B cell (primary cell): Measurements from ENCODE around the gene ARRDC3. TPM values are rescaled to one million over a fixed set of nuclear protein-coding genes. Genes with fewer than 3 reads are reported as not detected.

Experiments used
- ATAC-seq: fragments of 200-7000 bp; cut with Tn5 transposase; one replicate; pipeline ENCODE4 v1.10.0; 2021; ENCODE audit warnings: low read depth, mild to moderate bottlenecking, moderate number of reproducible peaks, moderate library complexity
- CTCF ChIA-PET: fragments of 350-600 bp; sonication (Branson Sonifier 250); formaldehyde crosslinking; loops from one replicate; lab custom pipeline; 2021; ENCODE audit warnings: antibody characterized with exemption, inconsistent platforms; lab: Charles Lee
- POLR2A ChIA-PET: fragments of 350-600 bp; sonication (Branson Sonifier 250); formaldehyde crosslinking; loops from one replicate; lab custom pipeline; 2021; ENCODE audit warnings: antibody characterized with exemption; lab: Charles Lee
- DNase-seq: peaks from one replicate; pipeline ENCODE4 v3.0.0; 2013
- H2AFZ ChIP-seq: 2 replicates; pipeline ENCODE4 v1.6.1; 2012; ENCODE audit warnings: mild to moderate bottlenecking, low read depth, low read length; ENCODE audit not compliant: insufficient read depth, poor library complexity, severe bottlenecking
- H3K27ac ChIP-seq, 2 donors: 1 replicate in 1 of 2; 2 replicates in 1 of 2; pipeline ENCODE4 v1.5.1; 2012 to 2013; ENCODE audit warnings: low read length in 2 of 2, mild to moderate bottlenecking in 2 of 2, moderate library complexity in 1 of 2
- H3K27me3 ChIP-seq, 4 experiments: fragments of 200-600 bp in 1 of 4; sonication (generic) in 1 of 4; replicated peaks in 1 of 4; 1 replicate in 2 of 4; 2 replicates in 2 of 4; pipeline versions ENCODE4 v1.6.1 to v1.7.0; 2013 to 2016; ENCODE audit warnings: low read length in 3 of 4, mild to moderate bottlenecking in 2 of 4, mixed read lengths in 1 of 4, moderate library complexity in 1 of 4; ENCODE audit not compliant: insufficient read depth in 4 of 4, control insufficient read depth in 3 of 4; ENCODE audit errors: control extremely low read depth in 1 of 4
- H3K36me3 ChIP-seq, 2 experiments: replicated peaks in 1 of 2; 1 replicate in 1 of 2; 2 replicates in 1 of 2; pipeline versions ENCODE4 v1.6.1 to v1.7.1; 2013; ENCODE audit warnings: low read length in 1 of 2; ENCODE audit not compliant: insufficient read depth in 2 of 2, control insufficient read depth in 1 of 2; ENCODE audit errors: control extremely low read depth in 1 of 2, extremely low read depth in 1 of 2
- H3K4me1 ChIP-seq, 2 donors: fragments of 200-600 bp in 1 of 2; sonication (generic) in 1 of 2; 1 replicate in 1 of 2; 2 replicates in 1 of 2; pipeline versions ENCODE4 v1.5.1 to v1.6.1; 2013 to 2017; ENCODE audit warnings: low read length in 2 of 2; ENCODE audit not compliant: control insufficient read depth in 2 of 2, insufficient read depth in 2 of 2
- H3K4me2 ChIP-seq: replicated peaks from 2 replicates; pipeline ENCODE3; 2012; ENCODE audit warnings: mild to moderate bottlenecking, low read depth, low read length; ENCODE audit not compliant: poor library complexity, severe bottlenecking
- H3K4me3 ChIP-seq, 5 experiments: fragments of 200-600 bp in 1 of 5; sonication (generic) in 1 of 5; 1 replicate in 3 of 5; 2 replicates in 2 of 5; pipeline versions ENCODE4 v1.5.1 to v1.7.0; 2011 to 2016; ENCODE audit warnings: low read length in 4 of 5, mild to moderate bottlenecking in 4 of 5, low read depth in 2 of 5, control low read depth in 1 of 5, moderate library complexity in 1 of 5; ENCODE audit not compliant: insufficient read depth in 1 of 5; ENCODE audit errors: control extremely low read depth in 1 of 5, extremely low read depth in 1 of 5
- H3K79me2 ChIP-seq: fragments of 200-600 bp; sonication (generic); one replicate; pipeline ENCODE4 v1.6.0; 2016; ENCODE audit warnings: low read length; ENCODE audit not compliant: control insufficient read depth, insufficient read depth
- H3K9ac ChIP-seq: fragments of 200-600 bp; sonication (generic); 2 replicates; pipeline ENCODE4 v1.6.1; 2017; ENCODE audit warnings: mild to moderate bottlenecking, low read length, moderate library complexity
- H3K9me3 ChIP-seq, 3 donors: one replicate each; pipeline versions ENCODE4 v1.6.1 to v1.7.1; 2013; ENCODE audit warnings: low read length in 2 of 3; ENCODE audit not compliant: control insufficient read depth in 2 of 3, insufficient read depth in 1 of 3; ENCODE audit errors: control extremely low read depth in 1 of 3
- H4K20me1 ChIP-seq: 2 replicates; pipeline ENCODE4 v1.6.0; 2012; ENCODE audit warnings: mild to moderate bottlenecking, low read length; ENCODE audit not compliant: insufficient read depth, control insufficient read depth, poor library complexity, severe bottlenecking
- H3K27ac Mint-ChIP-seq: one replicate; pipeline ENCODE4 v1.8.0; 2021; ENCODE audit warnings: mixed read lengths
- H3K27me3 Mint-ChIP-seq: one replicate; pipeline ENCODE4 v1.8.0; 2021; ENCODE audit warnings: mixed read lengths
- H3K4me1 Mint-ChIP-seq: one replicate; pipeline ENCODE4 v1.8.0; 2021; ENCODE audit warnings: mixed read lengths
- H3K4me3 Mint-ChIP-seq: one replicate; pipeline ENCODE4 v1.8.0; 2021; ENCODE audit warnings: mixed read lengths
- H3K9me3 Mint-ChIP-seq: one replicate; pipeline ENCODE4 v1.8.0; 2022; ENCODE audit warnings: mixed read lengths; ENCODE audit not compliant: insufficient read depth
- EZH2 ChIP-seq: IDR thresholded peaks from 2 replicates; pipeline ENCODE4 v1.6.1; 2012; ENCODE audit warnings: borderline replicate concordance, low read depth, mild to moderate bottlenecking, moderate library complexity, low read length; ENCODE audit not compliant: insufficient read depth, poor library complexity, severe bottlenecking
- WGBS: methylation state at CpG from one replicate; pipeline ENCODE4 v1.1.5; 2013; ENCODE audit warnings: missing lambda C conversion rate; ENCODE audit not compliant: insufficient coverage; 5-methylcytosine and 5-hydroxymethylcytosine counted together
- intact Hi-C: fragments of 100-400 bp; cut with micrococcal nuclease; formaldehyde crosslinking; loops from one replicate; pipeline ENCODE4 v1.10.0; 2022
- polyA plus RNA-seq: library from polyadenylated mRNA; depleted of rRNA; stranded (reverse); fragments of >200 nt; gene quantifications from 2 replicates; pipeline ENCODE4 v1.2.3, GENCODE V29; 2012
- total RNA-seq, 2 donors: library from RNA; stranded (reverse); fragments of 120-200 nt in 1 of 2; gene quantifications; 1 replicate in 1 of 2; 2 replicates in 1 of 2; pipeline versions ENCODE4 v1.2.3 to v1.2.4, GENCODE V29; 2013 to 2022
- TF ChIP-seq, protein P1 (sequence below): fragments of 200-600 bp; IDR thresholded peaks from one replicate; pipeline ENCODE4 v1.8.0; 2022; ENCODE audit warnings: antibody characterized with exemption, mild to moderate bottlenecking

The ARRDC3 gene
- total and polyA plus RNA-seq, 2 donors (not counting 1 experiment from before 2014, with no cell fraction given), result 52.9 to 84.9 TPM

DNA sequence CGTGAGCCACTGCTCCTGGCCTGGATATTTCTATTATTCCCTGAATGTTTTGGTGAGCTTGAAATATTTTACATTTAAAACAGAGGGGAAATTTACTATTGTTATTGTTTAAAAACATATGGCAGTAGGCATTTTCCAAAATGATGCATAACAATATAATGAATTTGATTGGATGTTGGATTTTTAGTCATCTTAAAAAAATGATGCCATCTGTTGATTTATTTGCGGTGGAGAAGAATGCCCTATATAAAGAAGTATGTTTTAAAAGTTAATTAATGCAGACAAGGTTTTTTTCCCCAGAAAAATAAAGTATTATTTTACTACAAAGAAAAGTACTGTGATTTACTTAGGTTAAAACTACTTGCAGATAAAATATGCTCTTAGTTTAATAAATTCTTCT, 33.4 kb upstream of the ARRDC3 start:
- intact Hi-C loops, result no loop called here
- Histone ChIP-seq H3K9ac (no peak overlapping the region), H3K79me2 (no peaks in the 10 kb centered on the region), H3K9me3 (no peaks in the 10 kb centered on the region), H3K4me1 (no peaks in the 10 kb centered on the region), H3K36me3 (no peaks in the 10 kb centered on the region), H3K27ac (no peak overlapping the region), H2AFZ (no peak overlapping the region), H4K20me1 (no peaks in the 10 kb centered on the region), H3K4me2 (no peak overlapping the region), H3K27me3 (no peaks in the 10 kb centered on the region), H3K4me3 (no peak overlapping the region)
- DNase-seq, result no peak
- ATAC-seq, result no peak
- TF ChIP-seq EZH2, result no peak
- TF ChIP-seq, protein P1, sequence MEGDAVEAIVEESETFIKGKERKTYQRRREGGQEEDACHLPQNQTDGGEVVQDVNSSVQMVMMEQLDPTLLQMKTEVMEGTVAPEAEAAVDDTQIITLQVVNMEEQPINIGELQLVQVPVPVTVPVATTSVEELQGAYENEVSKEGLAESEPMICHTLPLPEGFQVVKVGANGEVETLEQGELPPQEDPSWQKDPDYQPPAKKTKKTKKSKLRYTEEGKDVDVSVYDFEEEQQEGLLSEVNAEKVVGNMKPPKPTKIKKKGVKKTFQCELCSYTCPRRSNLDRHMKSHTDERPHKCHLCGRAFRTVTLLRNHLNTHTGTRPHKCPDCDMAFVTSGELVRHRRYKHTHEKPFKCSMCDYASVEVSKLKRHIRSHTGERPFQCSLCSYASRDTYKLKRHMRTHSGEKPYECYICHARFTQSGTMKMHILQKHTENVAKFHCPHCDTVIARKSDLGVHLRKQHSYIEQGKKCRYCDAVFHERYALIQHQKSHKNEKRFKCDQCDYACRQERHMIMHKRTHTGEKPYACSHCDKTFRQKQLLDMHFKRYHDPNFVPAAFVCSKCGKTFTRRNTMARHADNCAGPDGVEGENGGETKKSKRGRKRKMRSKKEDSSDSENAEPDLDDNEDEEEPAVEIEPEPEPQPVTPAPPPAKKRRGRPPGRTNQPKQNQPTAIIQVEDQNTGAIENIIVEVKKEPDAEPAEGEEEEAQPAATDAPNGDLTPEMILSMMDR, result no peak
- H3K9me3 Mint-ChIP-seq, result no peaks in the 10 kb centered on the region
- 100% methylated on average over 1 of the region's 2 CpGs for WGBS
- H3K4me1 Mint-ChIP-seq, result no peaks in the 10 kb centered on the region
- no peak overlapping the region for H3K4me3 Mint-ChIP-seq
- ChIA-PET POLR2A (no interaction called here), CTCF (interaction anchor here (0.8 to 7.1 kb wide), 5 partner anchors 31 to 552 kb away, joined by 3 to 201 read pairs (median 54); partner anchors contain the start of gene ARRDC3)
- H3K27me3 Mint-ChIP-seq, result no peaks in the 10 kb centered on the region
- no peak overlapping the region for H3K27ac Mint-ChIP-seq

DNA sequence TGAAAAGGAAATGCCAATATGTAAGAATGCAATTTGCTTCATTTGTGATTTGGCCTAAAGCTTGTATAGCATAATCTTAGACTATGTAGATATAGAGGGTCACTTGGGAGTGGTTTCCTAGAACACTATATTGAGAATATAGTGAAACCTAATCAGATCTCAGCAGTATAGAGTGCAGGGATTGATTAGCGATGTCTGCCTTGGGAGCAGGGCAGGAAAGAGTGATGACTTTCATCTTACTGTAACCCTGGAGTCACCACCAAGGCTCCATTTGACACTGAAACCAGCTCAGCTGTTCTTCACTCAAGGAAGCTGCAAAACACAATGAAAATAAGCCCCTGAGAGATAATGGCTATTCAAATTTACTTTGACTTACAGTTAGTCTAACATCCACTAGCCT, 26.2 kb upstream of the ARRDC3 start:
- CTCF ChIA-PET, result interaction anchor here (0.9 to 1.5 kb wide), 2 partner anchors 10 to 544 kb away, joined by 3 read pairs; no protein-coding TSS in a partner anchor
- Histone ChIP-seq H3K27me3 (no peaks in the 10 kb centered on the region), H3K9me3 (no peaks in the 10 kb centered on the region), H3K4me2 (no peak overlapping the region), H3K4me1 (no peaks in the 10 kb centered on the region), H3K9ac (no peak overlapping the region), H3K27ac (no peak overlapping the region), H3K36me3 (no peaks in the 10 kb centered on the region), H3K79me2 (no peaks in the 10 kb centered on the region), H2AFZ (no peak overlapping the region), H4K20me1 (no peaks in the 10 kb centered on the region), H3K4me3 (no peak overlapping the region)
- DNase-seq (no peak), ATAC-seq (no peak)
- Mint-ChIP-seq H3K9me3 (no peaks in the 10 kb centered on the region), H3K27ac (no peak overlapping the region), H3K4me3 (no peak overlapping the region), H3K27me3 (no peaks in the 10 kb centered on the region), H3K4me1 (no peaks in the 10 kb centered on the region)
- POLR2A ChIA-PET, result no interaction called here
- TF ChIP-seq, protein P1, result no peak
- no peak for TF ChIP-seq EZH2
- WGBS, result no CpG with 5 or more reads among the region's 1 CpG
- intact Hi-C loops, result no loop called here
